ENCODE data around the gene GARIN3. TPM values are rescaled to one million over a fixed set of nuclear protein-coding genes. Genes with fewer than 3 reads are reported as not detected.

The GARIN3 gene
- total RNA-seq, result not detected

DNA sequence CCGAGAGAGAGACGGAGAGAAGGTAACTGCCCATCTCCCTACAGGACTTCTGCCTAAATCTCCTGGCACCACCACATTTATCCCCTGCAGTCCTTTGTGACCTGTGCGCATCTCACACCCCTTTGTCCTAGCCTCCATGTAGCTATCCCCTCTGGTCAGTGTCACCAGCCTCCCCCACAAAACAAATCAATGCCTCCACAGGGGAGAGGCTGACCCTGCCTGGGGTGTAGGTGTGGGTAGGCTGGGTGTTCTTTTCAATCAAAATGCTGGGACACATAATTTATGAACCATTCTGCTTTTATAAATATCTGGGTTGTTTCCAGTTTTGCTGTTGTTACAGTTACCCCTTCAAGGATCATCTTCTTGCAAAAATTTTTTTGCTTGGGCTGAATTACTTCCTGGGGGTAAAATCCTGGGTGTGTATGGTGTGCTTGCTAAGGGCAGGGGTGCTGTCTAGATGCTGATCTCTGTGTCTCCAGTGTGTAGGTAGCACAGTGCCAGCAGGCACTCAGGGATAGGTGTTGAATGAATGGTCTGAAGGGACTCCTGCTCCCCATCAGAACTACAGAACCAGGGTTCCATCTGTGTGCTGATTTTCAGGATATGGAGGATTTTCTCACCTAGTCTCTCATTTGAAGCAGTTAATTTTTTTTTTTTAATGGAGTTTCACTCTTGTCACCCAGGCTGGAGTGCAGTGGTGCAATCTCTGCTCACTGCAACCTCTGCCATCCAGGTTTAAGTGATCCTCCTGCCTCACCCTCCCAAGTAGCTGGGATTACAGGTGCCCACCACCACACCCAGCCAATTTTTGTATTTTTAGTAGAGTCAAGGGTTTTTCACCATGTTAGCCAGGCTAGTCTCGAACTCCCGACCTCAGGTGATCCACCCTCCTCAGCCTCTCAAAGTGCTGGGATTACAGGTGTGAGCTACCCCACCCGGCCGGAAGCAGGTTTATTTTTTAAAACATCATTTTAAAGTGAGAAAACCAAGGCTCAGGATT, at the start of gene GARIN3:
GARIN3 (minus strand) TSS at position 51 of the 1,000 bp plus-strand sequence. CDS start 96 bp downstream, outside the sequence.
- no peak within 1 kb of the TSS for H3K27ac ChIP-seq
- H3K36me3 ChIP-seq, result no peaks in the 10 kb centered on the region
- H3K4me1 ChIP-seq (ENCODE audit: control insufficient read depth in 1 of 2, low read depth in 2 of 2), result no peaks in the 10 kb centered on the region
- no peaks in the 10 kb centered on the region for H3K9me3 ChIP-seq
- no peak for ATAC-seq (ENCODE audit: insufficient number of reproducible peaks, low FRiP score, low read depth)
- TF ChIP-seq, protein P1, sequence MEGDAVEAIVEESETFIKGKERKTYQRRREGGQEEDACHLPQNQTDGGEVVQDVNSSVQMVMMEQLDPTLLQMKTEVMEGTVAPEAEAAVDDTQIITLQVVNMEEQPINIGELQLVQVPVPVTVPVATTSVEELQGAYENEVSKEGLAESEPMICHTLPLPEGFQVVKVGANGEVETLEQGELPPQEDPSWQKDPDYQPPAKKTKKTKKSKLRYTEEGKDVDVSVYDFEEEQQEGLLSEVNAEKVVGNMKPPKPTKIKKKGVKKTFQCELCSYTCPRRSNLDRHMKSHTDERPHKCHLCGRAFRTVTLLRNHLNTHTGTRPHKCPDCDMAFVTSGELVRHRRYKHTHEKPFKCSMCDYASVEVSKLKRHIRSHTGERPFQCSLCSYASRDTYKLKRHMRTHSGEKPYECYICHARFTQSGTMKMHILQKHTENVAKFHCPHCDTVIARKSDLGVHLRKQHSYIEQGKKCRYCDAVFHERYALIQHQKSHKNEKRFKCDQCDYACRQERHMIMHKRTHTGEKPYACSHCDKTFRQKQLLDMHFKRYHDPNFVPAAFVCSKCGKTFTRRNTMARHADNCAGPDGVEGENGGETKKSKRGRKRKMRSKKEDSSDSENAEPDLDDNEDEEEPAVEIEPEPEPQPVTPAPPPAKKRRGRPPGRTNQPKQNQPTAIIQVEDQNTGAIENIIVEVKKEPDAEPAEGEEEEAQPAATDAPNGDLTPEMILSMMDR (IDR thresholded peaks at IDR 0.05), result no peak
- no peak for DNase-seq (ENCODE audit: low spot score)
- no peaks in the 10 kb centered on the region for H3K27me3 ChIP-seq (replicated peaks; ENCODE audit: insufficient read depth)
- H3K4me3 ChIP-seq, result no peak within 1 kb of the TSS

DNA sequence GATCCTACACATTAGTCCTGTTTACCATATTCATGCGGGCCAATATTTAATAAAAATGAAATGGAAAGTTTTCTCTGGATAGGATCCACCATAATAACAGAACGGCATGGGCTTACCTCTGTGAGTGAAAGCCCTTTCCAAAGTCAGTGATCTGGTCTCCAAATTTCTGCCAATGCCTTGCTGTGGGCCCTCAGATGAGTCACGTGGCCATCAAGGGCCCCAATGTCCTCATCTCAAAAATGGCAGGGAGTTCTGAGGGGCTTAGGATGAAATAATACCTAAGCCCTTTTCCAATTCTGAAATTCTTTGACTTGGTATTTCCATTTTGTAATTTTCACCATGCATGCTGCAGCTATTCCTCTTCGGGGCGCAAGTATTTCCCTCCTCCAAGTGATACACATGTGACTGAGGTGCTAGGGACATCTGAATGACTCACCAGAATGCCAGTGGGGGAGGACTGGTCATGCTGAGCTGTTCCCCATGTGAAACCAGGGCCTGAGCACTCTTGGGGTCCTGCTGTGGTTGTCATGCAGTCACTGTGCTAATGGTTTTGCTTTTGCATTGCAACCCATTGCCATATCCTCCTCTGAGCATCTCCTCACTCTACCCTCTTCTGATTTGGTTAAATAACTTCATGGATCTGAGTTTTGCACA, 49.6 kb upstream of the GARIN3 start:
- H3K27me3 ChIP-seq (replicated peaks; ENCODE audit: insufficient read depth), result no peaks in the 10 kb centered on the region
- no peaks in the 10 kb centered on the region for H3K9me3 ChIP-seq
- no peaks in the 10 kb centered on the region for H3K36me3 ChIP-seq
- H3K4me1 ChIP-seq (ENCODE audit: control insufficient read depth in 1 of 2, low read depth in 2 of 2), result no peaks in the 10 kb centered on the region
- ATAC-seq (ENCODE audit: insufficient number of reproducible peaks, low FRiP score, low read depth) (no peak), DNase-seq (ENCODE audit: low spot score) (no peak)
- H3K27ac ChIP-seq, result no peak overlapping the region
- H3K4me3 ChIP-seq, result no peak overlapping the region
- TF ChIP-seq, protein P1 (IDR thresholded peaks at IDR 0.05), result no peak

DNA sequence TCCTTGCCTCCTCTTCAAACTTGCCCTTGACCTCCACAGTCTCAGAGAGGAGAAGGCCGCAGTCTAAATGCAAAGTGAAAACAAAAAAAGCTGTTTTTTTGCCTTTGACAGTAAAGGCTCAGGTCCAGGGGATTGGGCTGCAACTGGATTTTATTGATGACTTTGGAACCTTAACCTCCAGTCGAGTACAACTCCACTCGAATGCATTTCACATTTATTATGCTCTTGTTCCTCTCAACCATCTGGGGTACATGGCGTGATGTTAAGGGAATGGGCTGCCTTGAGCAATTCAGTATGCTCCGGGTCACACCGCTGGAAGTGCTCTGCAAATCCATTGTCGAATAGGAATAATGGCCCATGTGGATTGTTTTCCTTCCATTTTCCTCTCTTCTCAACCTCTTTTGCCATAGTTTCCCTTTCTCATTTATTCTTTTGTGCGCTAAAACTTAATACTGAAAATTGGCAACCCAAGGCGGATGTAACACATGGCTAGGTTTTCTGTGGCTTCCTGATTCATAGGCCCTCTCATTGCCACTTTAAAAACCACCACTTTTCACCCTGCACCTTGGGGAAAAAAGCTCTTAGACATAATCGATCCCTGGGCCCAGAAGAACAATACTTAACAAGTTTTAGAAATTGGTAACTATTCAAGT, 48.9 kb upstream of the GARIN3 start:
- TF ChIP-seq, protein P1 (IDR thresholded peaks at IDR 0.05), result no peak
- ATAC-seq (ENCODE audit: insufficient number of reproducible peaks, low FRiP score, low read depth), result no peak

DNA sequence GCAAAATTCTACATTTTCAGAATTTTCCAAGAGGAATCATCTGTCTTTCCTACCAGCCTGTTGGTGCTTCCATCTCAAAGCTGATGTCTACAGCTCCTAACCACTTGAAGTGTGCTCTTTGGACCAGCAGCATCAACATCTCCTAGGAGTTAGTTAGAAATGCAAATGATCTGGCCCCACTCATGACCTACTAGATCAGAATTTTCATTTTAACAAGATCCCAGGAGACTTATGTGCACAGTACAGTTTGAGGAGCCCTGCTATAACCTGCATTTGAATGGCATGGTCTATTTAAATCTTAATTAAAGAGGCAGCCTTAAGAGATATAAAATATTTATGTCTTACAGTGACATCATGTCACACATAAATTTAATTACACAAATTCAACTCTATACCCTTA, 48.4 kb upstream of the GARIN3 start:
- Histone ChIP-seq H3K27ac (no peak overlapping the region), H3K36me3 (no peaks in the 10 kb centered on the region), H3K4me1 (ENCODE audit: control insufficient read depth in 1 of 2, low read depth in 2 of 2) (no peaks in the 10 kb centered on the region), H3K4me3 (no peak overlapping the region), H3K27me3 (replicated peaks; ENCODE audit: insufficient read depth) (no peaks in the 10 kb centered on the region), H3K9me3 (no peaks in the 10 kb centered on the region)
- DNase-seq (ENCODE audit: low spot score), result no peak
- TF ChIP-seq, protein P1 (IDR thresholded peaks at IDR 0.05), result no peak
- ATAC-seq (ENCODE audit: insufficient number of reproducible peaks, low FRiP score, low read depth), result no peak

More for the DNA sequence above, 48.9 kb upstream of the GARIN3 start:
- Histone ChIP-seq H3K36me3 (no peaks in the 10 kb centered on the region), H3K4me1 (ENCODE audit: control insufficient read depth in 1 of 2, low read depth in 2 of 2) (no peaks in the 10 kb centered on the region), H3K4me3 (no peak overlapping the region), H3K9me3 (no peaks in the 10 kb centered on the region), H3K27ac (no peak overlapping the region), H3K27me3 (replicated peaks; ENCODE audit: insufficient read depth) (no peaks in the 10 kb centered on the region)
- no peak for DNase-seq (ENCODE audit: low spot score)

Measured in thoracic aorta (tissue), 2 donors.